Naive thymus-derived CD4-positive, alpha-beta T cell (primary cell): Measurements from ENCODE around the gene ARFGAP2. TPM values are rescaled to one million over a fixed set of nuclear protein-coding genes. Genes with fewer than 3 reads are reported as not detected.

Experiments
- ATAC-seq: fragments of 150-1000 bp; cut with Tn5 transposase; 2 replicates; pipeline ENCODE4 v1.10.0; 2021; ENCODE audit warnings: mild to moderate bottlenecking, moderate library complexity
- CTCF ChIA-PET: fragments of 350-600 bp; sonication (Branson Sonifier 250); formaldehyde crosslinking; loops from one replicate; lab custom pipeline; 2021; ENCODE audit warnings: antibody characterized with exemption; lab: Charles Lee
- POLR2A ChIA-PET: fragments of 350-600 bp; sonication (Branson Sonifier 250); formaldehyde crosslinking; loops from one replicate; lab custom pipeline; 2021; ENCODE audit warnings: antibody characterized with exemption, inconsistent platforms; lab: Charles Lee
- DNase-seq, 9 donors: peaks; one replicate each; pipeline versions ENCODE4 v3.0.0 to v3.0.0-alpha.2; 2020 to 2022; ENCODE audit warnings: mixed read lengths in 1 of 9
- H3K27ac ChIP-seq: one replicate; pipeline ENCODE4 v1.7.0; 2013; ENCODE audit warnings: mild to moderate bottlenecking, low read depth, low read length, moderate library complexity
- H3K27me3 ChIP-seq, 2 donors: one replicate each; pipeline ENCODE4 v1.7.0; 2013; ENCODE audit warnings: low read length in 2 of 2, mild to moderate bottlenecking in 2 of 2, moderate library complexity in 2 of 2; ENCODE audit not compliant: control insufficient read depth in 2 of 2, insufficient read depth in 2 of 2
- H3K36me3 ChIP-seq, 3 experiments: 1 replicate in 2 of 3; 2 replicates in 1 of 3; pipeline ENCODE4 v1.7.0; 2013; ENCODE audit warnings: low read length in 3 of 3, mild to moderate bottlenecking in 3 of 3, moderate library complexity in 1 of 3; ENCODE audit not compliant: insufficient read depth in 3 of 3, control insufficient read depth in 2 of 3
- H3K4me1 ChIP-seq, 2 donors: one replicate each; pipeline ENCODE4 v1.7.0; 2013; ENCODE audit warnings: low read length in 2 of 2, mild to moderate bottlenecking in 2 of 2, moderate library complexity in 1 of 2; ENCODE audit not compliant: control insufficient read depth in 2 of 2, insufficient read depth in 2 of 2
- H3K4me3 ChIP-seq: 2 replicates; pipeline ENCODE4 v1.7.0; 2013; ENCODE audit warnings: mild to moderate bottlenecking, low read length
- H3K9me3 ChIP-seq, 3 experiments: 1 replicate in 2 of 3; 2 replicates in 1 of 3; pipeline ENCODE4 v1.7.0; 2013; ENCODE audit warnings: low read length in 3 of 3; ENCODE audit not compliant: control insufficient read depth in 2 of 3
- H3K27ac Mint-ChIP-seq, 9 donors: one replicate each; pipeline ENCODE4 v1.8.0; 2020 to 2022; ENCODE audit warnings: mixed read lengths in 9 of 9, mild to moderate bottlenecking in 8 of 9, moderate library complexity in 5 of 9, inconsistent platforms in 2 of 9
- H3K27me3 Mint-ChIP-seq, 5 donors: one replicate each; pipeline ENCODE4 v1.8.0; 2021 to 2022; ENCODE audit warnings: mixed read lengths in 5 of 5, mild to moderate bottlenecking in 1 of 5
- H3K36me3 Mint-ChIP-seq, 5 donors: one replicate each; pipeline ENCODE4 v1.8.0; 2020 to 2022; ENCODE audit warnings: mixed read lengths in 5 of 5, mild to moderate bottlenecking in 3 of 5, inconsistent platforms in 1 of 5
- H3K4me1 Mint-ChIP-seq, 7 donors: one replicate each; pipeline ENCODE4 v1.8.0; 2020 to 2022; ENCODE audit warnings: mixed read lengths in 7 of 7, mild to moderate bottlenecking in 3 of 7, inconsistent platforms in 1 of 7
- H3K4me3 Mint-ChIP-seq, 10 donors: one replicate each; pipeline ENCODE4 v1.8.0; 2020 to 2022; ENCODE audit warnings: mild to moderate bottlenecking in 10 of 10, mixed read lengths in 10 of 10, moderate library complexity in 6 of 10, inconsistent platforms in 2 of 10
- H3K9me3 Mint-ChIP-seq, 11 donors: one replicate each; pipeline ENCODE4 v1.8.0; 2020 to 2022; ENCODE audit warnings: mixed read lengths in 11 of 11, mild to moderate bottlenecking in 4 of 11, inconsistent platforms in 1 of 11, moderate library complexity in 1 of 11
- intact Hi-C, 2 donors: fragments of 100-400 bp; cut with micrococcal nuclease; formaldehyde crosslinking; loops; one replicate each; pipeline ENCODE4 v1.15.1; 2023
- polyA plus RNA-seq, 2 donors: library from polyadenylated mRNA; unstranded; fragments of 300-500 nt; fragmentation: Illumina TruSeq; gene quantifications; one replicate each; pipeline ENCODE4 v1.2.3, GENCODE V29; 2021
- total RNA-seq, 6 experiments: library from RNA in 5 of 6; stranded (reverse) in 5 of 6; gene quantifications; 1 replicate in 5 of 6; 2 replicates in 1 of 6; pipeline ENCODE4 v1.2.3 and lab custom pipeline; 2021 to 2026

Gene ARFGAP2
- total RNA-seq (100 to 1,000 TPM; 107 to 220 (median 155) TPM), polyA plus RNA-seq (100 to 1,000 TPM; 117 to 121 TPM), total RNA-seq (lab: John Stamatoyannopoulos, UW) (210 reads per million, percentile 93 among the genes with 10 or more reads in this experiment)

DNA sequence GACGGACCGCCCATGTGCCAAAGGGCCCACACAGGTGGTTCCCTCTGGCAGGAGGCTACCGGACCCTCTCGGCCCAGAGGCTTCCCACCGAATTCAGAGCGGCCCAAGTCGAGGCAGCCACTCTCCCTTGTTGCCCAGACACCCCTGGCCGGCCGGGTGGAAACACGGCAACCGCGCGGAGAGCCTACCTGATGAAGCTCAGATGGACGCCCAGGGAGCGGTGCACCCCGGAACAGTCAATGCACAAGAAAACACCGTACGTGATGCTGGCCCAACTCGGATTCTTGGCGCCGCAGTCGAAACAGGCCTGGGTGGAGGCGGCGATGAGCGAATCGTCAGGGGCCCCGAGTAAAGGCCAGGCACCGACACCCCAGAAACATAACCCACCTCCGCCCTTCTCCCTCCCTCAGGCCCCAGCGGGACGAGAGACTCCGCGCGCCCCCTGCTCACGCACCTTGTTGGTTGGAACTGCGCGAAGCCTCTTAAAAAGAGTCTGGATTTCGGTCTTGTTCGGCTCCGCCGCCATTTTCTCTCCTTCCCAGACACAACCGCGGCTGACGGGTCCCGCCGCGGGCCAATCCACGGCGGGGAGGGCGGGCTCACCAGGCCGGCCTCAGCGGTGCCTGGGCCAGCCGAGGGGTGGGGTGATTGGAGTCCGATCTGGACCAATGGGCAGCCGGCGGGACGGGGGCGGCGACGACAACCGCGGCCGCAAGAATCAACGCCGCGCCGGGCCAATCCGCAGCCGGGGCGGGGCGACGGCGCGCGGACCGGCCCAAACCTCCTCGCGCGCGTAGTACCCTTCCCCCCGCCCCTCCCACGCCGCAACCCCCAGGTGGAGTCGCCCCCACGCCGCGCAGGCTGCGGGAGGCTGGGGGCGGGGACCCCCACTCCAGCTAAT is at the start of gene ARFGAP2:
TSS of gene ARFGAP2 (minus strand) at position 552 of the 901 bp plus-strand sequence. CDS start at position 526, 26 bp downstream.
- ChIA-PET CTCF (interaction anchor here (1.1 to 1.8 kb wide), 7 partner anchors 10 to 277 kb away, joined by 3 to 9 read pairs (median 3); partner anchors contain the start of gene DDB2), POLR2A (interaction anchor here (0.6 to 5.9 kb wide), 10 partner anchors 10 to 94 kb away, joined by 3 to 48 read pairs (median 6); partner anchors contain the start of genes ACP2, DDB2, MADD and PACSIN3)
- Mint-ChIP-seq H3K27me3 (no peaks in the 10 kb centered on the region), H3K36me3 (peaks cover 0 to 15% (median 6%) of the 10 kb centered on the region in 5 donors), H3K9me3 (peaks cover 0 to 4% (median 0%) of the 10 kb centered on the region in 11 donors), H3K27ac (peak within 1 kb of the TSS; percentile 97 to 100 (median 99)), H3K4me1 (peaks cover 19 to 60% (median 45%) of the 10 kb centered on the region in 7 donors), H3K4me3 (peak within 1 kb of the TSS; percentile 92 to 99 (median 98))
- H3K27me3 ChIP-seq, result no peaks in the 10 kb centered on the region
- intact Hi-C loops, result loop anchor here (1.0 to 10.0 kb wide), 31 partner anchors 10 to 1334 kb away; partner anchors contain the start of genes ACP2 (in 2 of the 2), ARHGAP1 (in 2 of the 2), CELF1 (in 2 of the 2) and DDB2 (in 2 of the 2)
- peaks cover 19 to 31% of the 10 kb centered on the region in 2 donors for H3K4me1 ChIP-seq
- H3K27ac ChIP-seq, result peak within 1 kb of the TSS; percentile 97
- ATAC-seq (peak; percentile 94), DNase-seq (peak; percentile 92 to 98 (median 96))
- H3K4me3 ChIP-seq, result peak within 1 kb of the TSS; percentile 97
- no peaks in the 10 kb centered on the region for H3K9me3 ChIP-seq
- H3K36me3 ChIP-seq, result peaks cover 0 to 41% (median 0%) of the 10 kb centered on the region in 3 experiments

- peak; percentile 57 for ATAC-seq
- no peaks in the 10 kb centered on the region for H3K27me3 Mint-ChIP-seq
- no peaks in the 10 kb centered on the region for H3K27me3 ChIP-seq
- H3K9me3 ChIP-seq, result no peaks in the 10 kb centered on the region
- H3K4me3 Mint-ChIP-seq, result peak overlapping the region in 1 of 10 donors; percentile 70
- peaks cover 0 to 25% (median 0%) of the 10 kb centered on the region in 3 experiments for H3K36me3 ChIP-seq
- H3K27ac Mint-ChIP-seq, result peak overlapping the region in 3 of 9 donors; percentile 32 to 82 (median 66)
- ChIA-PET CTCF (interaction anchor here (0.6 kb wide), 2 partner anchors 342 to 799 kb away, joined by 3 to 9 read pairs; no protein-coding TSS in a partner anchor), POLR2A (no interaction called here)
- intact Hi-C loops, result loop anchor here in 1 of 2 donors (1.0 kb wide), 1 partner anchor 10 kb away; no protein-coding TSS in a partner anchor
- peaks cover 0 to 32% (median 16%) of the 10 kb centered on the region in 5 donors for H3K36me3 Mint-ChIP-seq
- no peaks in the 10 kb centered on the region for H3K9me3 Mint-ChIP-seq
- H3K4me1 ChIP-seq, result no peaks in the 10 kb centered on the region
- H3K27ac ChIP-seq, result no peak overlapping the region
- no peak for DNase-seq
- H3K4me1 Mint-ChIP-seq, result peaks cover 0 to 28% (median 4%) of the 10 kb centered on the region in 7 donors
- no peak overlapping the region for H3K4me3 ChIP-seq
These were observed 49.1 kb upstream of the ARFGAP2 start for GRCh38 chr11:47225552-47226400.

DNA sequence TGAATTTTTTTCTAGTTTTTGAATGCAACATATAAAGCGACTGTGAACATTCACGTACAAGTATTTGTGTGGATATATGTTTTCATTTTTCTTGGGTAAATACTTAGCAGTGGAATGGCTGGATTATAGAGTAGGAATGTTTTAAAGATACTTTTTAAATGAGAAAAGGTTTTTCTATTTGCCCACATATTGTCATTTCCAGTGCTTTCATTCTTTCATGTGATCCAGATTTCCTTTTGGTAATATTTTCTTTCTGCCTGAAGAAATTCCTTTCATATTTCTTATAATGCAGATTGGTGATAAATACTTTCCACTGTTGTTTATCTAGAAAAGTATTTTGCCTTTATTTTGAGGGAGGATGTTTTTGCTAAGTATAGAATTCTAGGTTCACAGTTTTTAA is 46.0 kb upstream of the ARFGAP2 start:
- Histone ChIP-seq H3K27me3 (no peaks in the 10 kb centered on the region), H3K9me3 (no peaks in the 10 kb centered on the region), H3K36me3 (peaks cover 0 to 42% (median 0%) of the 10 kb centered on the region in 3 experiments), H3K4me1 (peaks cover 0 to 3% of the 10 kb centered on the region in 2 donors), H3K4me3 (no peak overlapping the region), H3K27ac (no peak overlapping the region)
- Mint-ChIP-seq H3K27ac (no peak overlapping the region), H3K27me3 (no peaks in the 10 kb centered on the region), H3K36me3 (peaks cover 8 to 40% (median 24%) of the 10 kb centered on the region in 5 donors), H3K4me3 (no peak overlapping the region), H3K4me1 (peaks cover 10 to 43% (median 16%) of the 10 kb centered on the region in 7 donors), H3K9me3 (peaks cover 0 to 2% (median 0%) of the 10 kb centered on the region in 11 donors)
- ChIA-PET POLR2A (interaction anchor here (1.0 kb wide), 1 partner anchor 26 kb away, joined by 3 read pairs; the partner anchor contains the start of gene ACP2), CTCF (no interaction called here)
- ATAC-seq (no peak), DNase-seq (no peak)
- intact Hi-C loops, result no loop called here

- H3K9me3 Mint-ChIP-seq, result peaks cover 0 to 2% (median 0%) of the 10 kb centered on the region in 11 donors
- peaks cover 23 to 55% (median 33%) of the 10 kb centered on the region in 7 donors for H3K4me1 Mint-ChIP-seq
- ATAC-seq, result no peak
- DNase-seq, result no peak
- ChIA-PET POLR2A (interaction anchor here (0.8 to 1.3 kb wide), 5 partner anchors 15 to 58 kb away, joined by 3 read pairs; no protein-coding TSS in a partner anchor), CTCF (no interaction called here)
- intact Hi-C loops, result no loop called here
- H3K36me3 Mint-ChIP-seq, result peaks cover 8 to 52% (median 26%) of the 10 kb centered on the region in 5 donors
- Histone ChIP-seq H3K27me3 (no peaks in the 10 kb centered on the region), H3K4me1 (peaks cover 0 to 17% of the 10 kb centered on the region in 2 donors), H3K4me3 (no peak overlapping the region), H3K36me3 (peaks cover 0 to 35% (median 0%) of the 10 kb centered on the region in 3 experiments), H3K9me3 (no peaks in the 10 kb centered on the region), H3K27ac (no peak overlapping the region)
- H3K27ac Mint-ChIP-seq, result peak overlapping the region in 6 of 9 donors; percentile 4 to 56 (median 35)
- no peaks in the 10 kb centered on the region for H3K27me3 Mint-ChIP-seq
- H3K4me3 Mint-ChIP-seq, result peak overlapping the region in 1 of 10 donors; percentile 3
These were observed 43.7 kb upstream of the ARFGAP2 start for GRCh38 chr11:47220401-47220821.

DNA sequence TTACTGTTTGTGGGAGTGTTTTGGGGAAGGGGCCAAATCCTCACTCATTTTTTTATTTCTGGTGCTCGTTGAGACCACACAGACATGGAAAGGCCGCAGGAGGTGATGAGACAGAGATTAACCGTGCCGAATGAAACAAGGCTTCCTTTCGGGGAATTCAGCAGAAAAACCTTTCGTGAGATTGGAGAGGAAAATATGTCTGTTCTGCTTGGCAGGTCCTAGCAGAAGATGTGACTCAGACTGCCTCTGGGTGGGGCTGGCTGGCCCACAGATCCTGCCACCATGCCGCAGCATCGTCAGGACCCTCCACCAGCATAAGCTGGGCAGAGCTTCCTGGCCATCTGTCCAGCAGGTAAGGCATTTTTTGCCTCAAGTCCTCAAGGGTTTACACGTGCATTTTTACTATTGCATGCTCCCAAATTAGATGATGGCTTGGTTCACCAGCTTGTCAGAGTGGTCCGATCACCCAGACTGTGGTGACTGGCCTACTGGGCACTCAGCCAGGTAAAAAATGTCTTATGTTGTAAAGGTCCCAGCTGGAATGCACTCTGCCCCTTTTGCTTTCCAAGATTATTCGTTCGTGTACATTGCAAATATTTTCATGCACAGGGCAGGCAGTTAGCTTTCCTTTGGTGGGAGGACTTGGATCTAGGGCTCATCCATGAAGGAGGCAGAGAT is 39.6 kb upstream of the ARFGAP2 start:
- peaks cover 8 to 40% (median 22%) of the 10 kb centered on the region in 5 donors for H3K36me3 Mint-ChIP-seq
- H3K9me3 Mint-ChIP-seq, result peaks cover 0 to 2% (median 0%) of the 10 kb centered on the region in 11 donors
- no peaks in the 10 kb centered on the region for H3K27me3 Mint-ChIP-seq
- peaks cover 27 to 50% (median 37%) of the 10 kb centered on the region in 7 donors for H3K4me1 Mint-ChIP-seq
- H3K4me1 ChIP-seq, result peaks cover 3 to 21% of the 10 kb centered on the region in 2 donors
- H3K36me3 ChIP-seq, result peaks cover 0 to 24% (median 0%) of the 10 kb centered on the region in 3 experiments
- DNase-seq (peak in 6 of 9 donors; percentile 5 to 65 (median 16)), ATAC-seq (no peak)
- peak overlapping the region; percentile 96 to 100 (median 98) for H3K27ac Mint-ChIP-seq
- H3K27me3 ChIP-seq, result no peaks in the 10 kb centered on the region
- peak overlapping the region; percentile 92 to 100 (median 96) for H3K4me3 Mint-ChIP-seq
- peak overlapping the region; percentile 89 for H3K4me3 ChIP-seq
- peak overlapping the region; percentile 85 for H3K27ac ChIP-seq
- H3K9me3 ChIP-seq, result no peaks in the 10 kb centered on the region
- ChIA-PET POLR2A (interaction anchor here (1.0 to 3.4 kb wide), 11 partner anchors 8 to 552 kb away, joined by 3 to 63 read pairs (median 9); partner anchors contain the start of genes ACP2, ARFGAP2 and MADD), CTCF (interaction anchor here (0.7 to 3.1 kb wide), 4 partner anchors 17 to 43 kb away, joined by 3 to 15 read pairs (median 6); partner anchors contain the start of gene ACP2)
- intact Hi-C loops, result loop anchor here (10.0 kb wide), 2 partner anchors 189 to 601 kb away; partner anchors contain the start of genes ATG13 (in 1 of the 2), HARBI1 (in 1 of the 2) and SLC39A13 (in 1 of the 2)
